ENCODE data around the gene USP17L11. TPM values are rescaled to one million over a fixed set of nuclear protein-coding genes. Genes with fewer than 3 reads are reported as not detected.
A peak's percentile ranks its signal among the peaks of the same experiment; 100 is the strongest.
"Not testable (repeated sequence)": the region's sequence is repeated elsewhere in the genome, so short reads cannot be mapped to it uniquely, and the experiment has no call there.

The USP17L11 gene
- not detected for total RNA-seq
- long read RNA-seq = 0 reads

GRCh38 chr4:9215105-9215504, at the start of gene USP17L11:
TSS of gene USP17L11 (plus strand) at chr4:9215405. CDS start at chr4:9215405, 0 bp downstream.
- intact Hi-C loops (cut with DNase I); ATAC-seq; DNase-seq (ENCODE audit: missing footprints): not testable (repeated sequence)

GRCh38 chr4:9165990-9166389, 49.2 kb upstream of the USP17L11 start:
- intact Hi-C loops (cut with DNase I); ATAC-seq; DNase-seq (ENCODE audit: missing footprints): not testable (repeated sequence)

GRCh38 chr4:9169791-9170459, 45.3 kb upstream of the USP17L11 start, which contains the start of gene FAM90A26:
TSS of gene FAM90A26 (plus strand) at chr4:9170409. CDS start at chr4:9173173, 2,764 bp downstream.
- ATAC-seq; intact Hi-C loops (cut with DNase I); DNase-seq (ENCODE audit: missing footprints): not testable (repeated sequence)

- ATAC-seq; intact Hi-C loops (cut with DNase I); DNase-seq (ENCODE audit: missing footprints): not testable (repeated sequence)
Observed at GRCh38 chr4:9210357-9210756, 4.8 kb upstream of the USP17L11 start, which contains the start of gene USP17L10. TSS of gene USP17L10 (plus strand) at chr4:9210657. CDS start at chr4:9210657, 0 bp downstream.

GRCh38 chr4:9214701-9215100, 504 bp upstream of the USP17L11 start:
- DNase-seq (ENCODE audit: missing footprints) = peak; percentile 61
- ATAC-seq; intact Hi-C loops (cut with DNase I): not testable (repeated sequence)

GRCh38 chr4:9219852-9220251, 4.6 kb downstream of the USP17L11 start, which contains the start of gene USP17L12:
TSS of gene USP17L12 (plus strand) at chr4:9220152. CDS start at chr4:9220152, 0 bp downstream.
- intact Hi-C loops (cut with DNase I); DNase-seq (ENCODE audit: missing footprints); ATAC-seq: not testable (repeated sequence)

GRCh38 chr4:9224596-9224995, 9.4 kb downstream of the USP17L11 start, which contains the start of gene USP17L13:
TSS of gene USP17L13 (plus strand) at chr4:9224896. CDS start at chr4:9224896, 0 bp downstream.
- DNase-seq (ENCODE audit: missing footprints); intact Hi-C loops (cut with DNase I); ATAC-seq: not testable (repeated sequence)

- DNase-seq (ENCODE audit: missing footprints); ATAC-seq; intact Hi-C loops (cut with DNase I): not testable (repeated sequence)
Observed at GRCh38 chr4:9230249-9230648, 15.0 kb downstream of the USP17L11 start.

GRCh38 chr4:9234085-9234484, 18.9 kb downstream of the USP17L11 start, which contains the start of gene USP17L15:
TSS of gene USP17L15 (plus strand) at chr4:9234385. CDS start at chr4:9234385, 0 bp downstream.
- intact Hi-C loops (cut with DNase I); ATAC-seq; DNase-seq (ENCODE audit: missing footprints): not testable (repeated sequence)

GRCh38 chr4:9238461-9238860, 23.3 kb downstream of the USP17L11 start:
- ATAC-seq; intact Hi-C loops (cut with DNase I): not testable (repeated sequence)
- peak; percentile 35 for DNase-seq (ENCODE audit: missing footprints)

- DNase-seq (ENCODE audit: missing footprints); intact Hi-C loops (cut with DNase I); ATAC-seq: not testable (repeated sequence)
Observed at GRCh38 chr4:9243579-9243978, 28.4 kb downstream of the USP17L11 start, which contains the start of gene USP17L17. TSS of gene USP17L17 (plus strand) at chr4:9243879. CDS start at chr4:9243879, 0 bp downstream.

- intact Hi-C loops (cut with DNase I) = not testable (repeated sequence)
Observed at GRCh38 chr4:9247953-9248680, 32.9 kb downstream of the USP17L11 start, which contains the start of gene USP17L18. TSS of gene USP17L18 (plus strand) at chr4:9248630. CDS start at chr4:9248630, 0 bp downstream.

GRCh38 chr4:9253078-9253477, 37.9 kb downstream of the USP17L11 start, which contains the start of gene USP17L19:
TSS of gene USP17L19 (plus strand) at chr4:9253378. CDS start at chr4:9253378, 0 bp downstream.
- intact Hi-C loops (cut with DNase I); ATAC-seq; DNase-seq (ENCODE audit: missing footprints): not testable (repeated sequence)

More at GRCh38 chr4:9247953-9248680, 32.9 kb downstream of the USP17L11 start, which contains the start of gene USP17L18:
- peak; percentile 1 for DNase-seq (ENCODE audit: missing footprints)
- ATAC-seq = not testable (repeated sequence)

GRCh38 chr4:9257824-9258223, 42.6 kb downstream of the USP17L11 start, which contains the start of gene USP17L20:
TSS of gene USP17L20 (plus strand) at chr4:9258124. CDS start at chr4:9258124, 0 bp downstream.
- DNase-seq (ENCODE audit: missing footprints); ATAC-seq; intact Hi-C loops (cut with DNase I): not testable (repeated sequence)

GRCh38 chr4:9262572-9262971, 47.4 kb downstream of the USP17L11 start, which contains the start of gene USP17L21:
TSS of gene USP17L21 (plus strand) at chr4:9262872. CDS start at chr4:9262872, 0 bp downstream.
- ATAC-seq; DNase-seq (ENCODE audit: missing footprints); intact Hi-C loops (cut with DNase I): not testable (repeated sequence)
